ENCODE measurements around the gene SH2D3C.

DNA sequence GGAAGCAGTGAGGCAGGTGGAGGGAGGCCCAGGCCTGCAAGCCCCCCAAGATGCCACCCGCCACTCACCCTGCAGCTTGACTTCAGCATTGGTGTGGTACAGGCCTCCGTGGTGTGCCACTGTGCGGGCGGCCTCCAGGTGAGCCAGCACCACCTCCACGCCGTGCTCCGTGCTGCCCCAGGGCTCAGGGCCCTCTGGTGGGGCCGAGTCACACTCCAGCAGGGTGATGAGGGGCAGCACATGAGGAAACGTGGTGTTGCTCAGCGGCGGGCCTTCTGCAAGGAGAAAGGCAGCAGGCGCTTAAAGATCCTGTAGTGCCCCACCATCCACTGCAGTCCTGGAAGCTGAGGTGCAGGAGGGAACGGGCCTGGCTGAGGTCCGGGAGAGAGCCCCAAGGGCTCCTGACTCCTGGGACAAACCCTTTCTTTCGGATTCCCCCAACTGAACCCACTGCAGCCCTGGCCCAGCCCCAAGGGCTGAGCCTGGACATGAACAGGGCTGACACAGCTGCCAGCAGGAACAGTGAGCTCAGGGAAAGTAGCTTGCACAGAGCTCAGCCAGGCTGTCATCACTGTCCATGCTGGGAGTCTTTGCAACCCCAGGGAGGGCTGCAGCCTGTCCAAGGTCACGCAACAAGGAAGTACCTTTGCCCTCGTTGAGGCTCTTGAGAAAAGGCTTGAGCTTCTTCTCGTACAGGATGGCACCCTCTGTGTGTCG is 38.7 kb downstream of the SH2D3C start:
- TF ChIP-seq, protein P1, sequence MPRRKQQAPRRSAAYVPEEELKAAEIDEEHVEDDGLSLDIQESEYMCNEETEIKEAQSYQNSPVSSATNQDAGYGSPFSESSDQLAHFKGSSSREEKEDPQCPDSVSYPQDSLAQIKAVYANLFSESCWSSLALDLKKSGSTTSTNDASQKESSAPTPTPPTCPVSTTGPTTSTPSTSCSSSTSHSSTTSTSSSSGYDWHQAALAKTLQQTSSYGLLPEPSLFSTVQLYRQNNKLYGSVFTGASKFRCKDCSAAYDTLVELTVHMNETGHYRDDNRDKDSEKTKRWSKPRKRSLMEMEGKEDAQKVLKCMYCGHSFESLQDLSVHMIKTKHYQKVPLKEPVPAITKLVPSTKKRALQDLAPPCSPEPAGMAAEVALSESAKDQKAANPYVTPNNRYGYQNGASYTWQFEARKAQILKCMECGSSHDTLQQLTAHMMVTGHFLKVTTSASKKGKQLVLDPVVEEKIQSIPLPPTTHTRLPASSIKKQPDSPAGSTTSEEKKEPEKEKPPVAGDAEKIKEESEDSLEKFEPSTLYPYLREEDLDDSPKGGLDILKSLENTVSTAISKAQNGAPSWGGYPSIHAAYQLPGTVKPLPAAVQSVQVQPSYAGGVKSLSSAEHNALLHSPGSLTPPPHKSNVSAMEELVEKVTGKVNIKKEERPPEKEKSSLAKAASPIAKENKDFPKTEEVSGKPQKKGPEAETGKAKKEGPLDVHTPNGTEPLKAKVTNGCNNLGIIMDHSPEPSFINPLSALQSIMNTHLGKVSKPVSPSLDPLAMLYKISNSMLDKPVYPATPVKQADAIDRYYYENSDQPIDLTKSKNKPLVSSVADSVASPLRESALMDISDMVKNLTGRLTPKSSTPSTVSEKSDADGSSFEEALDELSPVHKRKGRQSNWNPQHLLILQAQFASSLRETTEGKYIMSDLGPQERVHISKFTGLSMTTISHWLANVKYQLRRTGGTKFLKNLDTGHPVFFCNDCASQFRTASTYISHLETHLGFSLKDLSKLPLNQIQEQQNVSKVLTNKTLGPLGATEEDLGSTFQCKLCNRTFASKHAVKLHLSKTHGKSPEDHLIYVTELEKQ (tag by site-specific recombination; IDR thresholded peaks at IDR 0.05; ENCODE audit: borderline replicate concordance) = no peak
- TF ChIP-seq, protein P2, sequence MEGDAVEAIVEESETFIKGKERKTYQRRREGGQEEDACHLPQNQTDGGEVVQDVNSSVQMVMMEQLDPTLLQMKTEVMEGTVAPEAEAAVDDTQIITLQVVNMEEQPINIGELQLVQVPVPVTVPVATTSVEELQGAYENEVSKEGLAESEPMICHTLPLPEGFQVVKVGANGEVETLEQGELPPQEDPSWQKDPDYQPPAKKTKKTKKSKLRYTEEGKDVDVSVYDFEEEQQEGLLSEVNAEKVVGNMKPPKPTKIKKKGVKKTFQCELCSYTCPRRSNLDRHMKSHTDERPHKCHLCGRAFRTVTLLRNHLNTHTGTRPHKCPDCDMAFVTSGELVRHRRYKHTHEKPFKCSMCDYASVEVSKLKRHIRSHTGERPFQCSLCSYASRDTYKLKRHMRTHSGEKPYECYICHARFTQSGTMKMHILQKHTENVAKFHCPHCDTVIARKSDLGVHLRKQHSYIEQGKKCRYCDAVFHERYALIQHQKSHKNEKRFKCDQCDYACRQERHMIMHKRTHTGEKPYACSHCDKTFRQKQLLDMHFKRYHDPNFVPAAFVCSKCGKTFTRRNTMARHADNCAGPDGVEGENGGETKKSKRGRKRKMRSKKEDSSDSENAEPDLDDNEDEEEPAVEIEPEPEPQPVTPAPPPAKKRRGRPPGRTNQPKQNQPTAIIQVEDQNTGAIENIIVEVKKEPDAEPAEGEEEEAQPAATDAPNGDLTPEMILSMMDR (tag by site-specific recombination; IDR thresholded peaks at IDR 0.05) = no peak
- TF ChIP-seq TRIM28 (IDR thresholded peaks at IDR 0.05; ENCODE audit: borderline replicate concordance, low read length) = no peak
- TF ChIP-seq, protein P3, sequence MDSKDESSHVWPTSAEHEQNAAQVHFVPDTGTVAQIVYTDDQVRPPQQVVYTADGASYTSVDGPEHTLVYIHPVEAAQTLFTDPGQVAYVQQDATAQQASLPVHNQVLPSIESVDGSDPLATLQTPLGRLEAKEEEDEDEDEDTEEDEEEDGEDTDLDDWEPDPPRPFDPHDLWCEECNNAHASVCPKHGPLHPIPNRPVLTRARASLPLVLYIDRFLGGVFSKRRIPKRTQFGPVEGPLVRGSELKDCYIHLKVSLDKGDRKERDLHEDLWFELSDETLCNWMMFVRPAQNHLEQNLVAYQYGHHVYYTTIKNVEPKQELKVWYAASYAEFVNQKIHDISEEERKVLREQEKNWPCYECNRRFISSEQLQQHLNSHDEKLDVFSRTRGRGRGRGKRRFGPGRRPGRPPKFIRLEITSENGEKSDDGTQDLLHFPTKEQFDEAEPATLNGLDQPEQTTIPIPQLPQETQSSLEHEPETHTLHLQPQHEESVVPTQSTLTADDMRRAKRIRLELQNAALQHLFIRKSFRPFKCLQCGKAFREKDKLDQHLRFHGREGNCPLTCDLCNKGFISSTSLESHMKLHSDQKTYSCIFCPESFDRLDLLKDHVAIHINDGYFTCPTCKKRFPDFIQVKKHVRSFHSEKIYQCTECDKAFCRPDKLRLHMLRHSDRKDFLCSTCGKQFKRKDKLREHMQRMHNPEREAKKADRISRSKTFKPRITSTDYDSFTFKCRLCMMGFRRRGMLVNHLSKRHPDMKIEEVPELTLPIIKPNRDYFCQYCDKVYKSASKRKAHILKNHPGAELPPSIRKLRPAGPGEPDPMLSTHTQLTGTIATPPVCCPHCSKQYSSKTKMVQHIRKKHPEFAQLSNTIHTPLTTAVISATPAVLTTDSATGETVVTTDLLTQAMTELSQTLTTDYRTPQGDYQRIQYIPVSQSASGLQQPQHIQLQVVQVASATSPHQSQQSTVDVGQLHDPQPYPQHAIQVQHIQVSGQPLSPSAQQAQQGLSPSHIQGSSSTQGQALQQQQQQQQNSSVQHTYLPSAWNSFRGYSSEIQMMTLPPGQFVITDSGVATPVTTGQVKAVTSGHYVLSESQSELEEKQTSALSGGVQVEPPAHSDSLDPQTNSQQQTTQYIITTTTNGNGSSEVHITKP (tag by site-specific recombination; IDR thresholded peaks at IDR 0.05) = no peak

All from HEK293 (cell line).